SK-N-SH treated with all-trans-retinoic acid at 6 μM for 48 hours (cell line): ENCODE data around the gene PARP9.

Experiments
- ATAC-seq: fragments of 200-7000 bp; cut with Tn5 transposase; 3 replicates; pipeline ENCODE4 v1.9.1; 2020; ENCODE audit warnings: mild to moderate bottlenecking, moderate library complexity
- ARNTL ChIP-seq: fragments of 450-650 bp; formaldehyde crosslinking; IDR thresholded peaks from 2 replicates; pipeline ENCODE4 v1.5.0; 2020; ENCODE audit warnings: low read depth, mild to moderate bottlenecking, moderate library complexity, borderline replicate concordance
- BACH2 ChIP-seq: fragments of 250-450 bp; sonication (Bioruptor Pico); IDR thresholded peaks from 2 replicates; pipeline ENCODE4 v1.9.0; 2021; ENCODE audit warnings: mild to moderate bottlenecking, borderline replicate concordance
- CREB5 ChIP-seq: fragments of 250-450 bp; sonication (Bioruptor Pico); IDR thresholded peaks from 2 replicates; pipeline ENCODE4 v1.5.1; 2020; ENCODE audit warnings: low read depth, mild to moderate bottlenecking, moderate library complexity
- CSDC2 ChIP-seq: fragments of 250-450 bp; sonication (Bioruptor Pico); IDR thresholded peaks from 2 replicates; pipeline ENCODE4 v1.5.0; 2020; ENCODE audit warnings: mild to moderate bottlenecking, moderate library complexity
- CSRNP3 ChIP-seq: fragments of 250-450 bp; sonication (Bioruptor Pico); IDR thresholded peaks from 2 replicates; pipeline ENCODE4 v1.5.1; 2021; ENCODE audit warnings: mild to moderate bottlenecking, moderate library complexity
- ESRRG ChIP-seq: fragments of 250-450 bp; sonication (Bioruptor Pico); IDR thresholded peaks from 2 replicates; pipeline ENCODE4 v1.6.1; 2021; ENCODE audit warnings: mild to moderate bottlenecking
- GLIS3 ChIP-seq: fragments of 250-450 bp; sonication (Bioruptor Pico); IDR thresholded peaks from 2 replicates; pipeline ENCODE4 v1.5.0; 2020; ENCODE audit warnings: mild to moderate bottlenecking, moderate library complexity
- ISL1 ChIP-seq: fragments of 250-450 bp; sonication (Bioruptor Pico); IDR thresholded peaks from 2 replicates; pipeline ENCODE4 v2.1.2; 2022; ENCODE audit warnings: mild to moderate bottlenecking, moderate library complexity
- PATZ1 ChIP-seq: fragments of 250-450 bp; sonication (Bioruptor Pico); IDR thresholded peaks from 2 replicates; pipeline ENCODE4 v1.8.0; 2020; ENCODE audit warnings: mild to moderate bottlenecking, moderate library complexity, borderline replicate concordance
- POU6F1 ChIP-seq: fragments of 250-450 bp; sonication (Bioruptor Pico); IDR thresholded peaks from 2 replicates; pipeline ENCODE4 v1.8.0; 2021; ENCODE audit warnings: low read depth, mild to moderate bottlenecking, moderate library complexity, borderline replicate concordance
- RARB ChIP-seq: fragments of 250-450 bp; sonication (Bioruptor Pico); IDR thresholded peaks from 2 replicates; pipeline ENCODE4 v1.8.0; 2021; ENCODE audit warnings: mild to moderate bottlenecking, moderate library complexity
- SNAI2 ChIP-seq: fragments of 250-450 bp; sonication (Bioruptor Pico); IDR thresholded peaks from 2 replicates; pipeline ENCODE4 v1.5.0; 2020; ENCODE audit warnings: mild to moderate bottlenecking, moderate library complexity
- TCF4 ChIP-seq: fragments of 250-450 bp; sonication (Bioruptor Pico); IDR thresholded peaks from 2 replicates; pipeline ENCODE4 v1.8.0; 2021; ENCODE audit warnings: mild to moderate bottlenecking, moderate library complexity, borderline replicate concordance
- TOX ChIP-seq: fragments of 250-450 bp; sonication (Bioruptor Pico); IDR thresholded peaks from 2 replicates; pipeline ENCODE4 v1.8.0; 2021; ENCODE audit warnings: mild to moderate bottlenecking, moderate library complexity, borderline replicate concordance
- ZC3H10 ChIP-seq: fragments of 250-450 bp; sonication (Bioruptor Pico); IDR thresholded peaks from 2 replicates; pipeline ENCODE4 v1.5.1; 2021; ENCODE audit warnings: mild to moderate bottlenecking, moderate library complexity
- ZFP3 ChIP-seq: fragments of 250-450 bp; sonication (Bioruptor Pico); IDR thresholded peaks from 2 replicates; pipeline ENCODE4 v1.5.0; 2020; ENCODE audit warnings: mild to moderate bottlenecking, moderate library complexity
- ZFP30 ChIP-seq: fragments of 450-650 bp; formaldehyde crosslinking; IDR thresholded peaks from 2 replicates; pipeline ENCODE4 v1.5.0; 2022; ENCODE audit warnings: mild to moderate bottlenecking, moderate library complexity
- ZNF70 ChIP-seq: fragments of 450-650 bp; formaldehyde crosslinking; IDR thresholded peaks from 2 replicates; pipeline ENCODE4 v1.5.0; 2020; ENCODE audit warnings: mild to moderate bottlenecking, moderate library complexity
- ZNF8 ChIP-seq: fragments of 450-650 bp; formaldehyde crosslinking; IDR thresholded peaks from 2 replicates; pipeline ENCODE4 v1.5.0; 2020; ENCODE audit warnings: mild to moderate bottlenecking, moderate library complexity

The PARP9 gene

GRCh38 chr3:122598151-122598550 is 34.1 kb upstream of the PARP9 start:
- ATAC-seq = no peak
- no peak for TF ChIP-seq CSDC2 (CRISPR knock-in tag)

GRCh38 chr3:122594025-122594424 is 29.9 kb upstream of the PARP9 start:
- ATAC-seq = no peak

GRCh38 chr3:122590610-122591009 is 26.5 kb upstream of the PARP9 start:
- ATAC-seq = no peak
- TF ChIP-seq CREB5 (CRISPR knock-in tag) = no peak

More at GRCh38 chr3:122594025-122594424, 29.9 kb upstream of the PARP9 start:
- TF ChIP-seq ZC3H10 (no peak), CREB5 (CRISPR knock-in tag) (no peak), TOX (CRISPR knock-in tag) (no peak), ZNF70 (CRISPR knock-in tag) (no peak), ISL1 (CRISPR knock-in tag) (no peak), ZFP3 (CRISPR knock-in tag) (no peak), BACH2 (CRISPR knock-in tag) (no peak), TCF4 (CRISPR knock-in tag) (no peak)

- no peak for ATAC-seq
- TF ChIP-seq ESRRG (CRISPR knock-in tag) = no peak
- no peak for TF ChIP-seq ZFP30 (CRISPR knock-in tag)
- no peak for TF ChIP-seq TCF4 (CRISPR knock-in tag)
- TF ChIP-seq ISL1 (CRISPR knock-in tag) = no peak
- no peak for TF ChIP-seq CSRNP3
- TF ChIP-seq GLIS3 (CRISPR knock-in tag) = no peak
- TF ChIP-seq ZNF8 (CRISPR knock-in tag) = no peak
- no peak for TF ChIP-seq SNAI2 (CRISPR knock-in tag)
- no peak for TF ChIP-seq POU6F1
- TF ChIP-seq CREB5 (CRISPR knock-in tag) = no peak
- no peak for TF ChIP-seq ZC3H10
- no peak for TF ChIP-seq ARNTL
- TF ChIP-seq RARB (CRISPR knock-in tag) = no peak
- no peak for TF ChIP-seq TOX (CRISPR knock-in tag)
- TF ChIP-seq PATZ1 (CRISPR knock-in tag) = no peak
- TF ChIP-seq, all 23 proteins: peak for 0
Observed at GRCh38 chr3:122589297-122589696, 25.2 kb upstream of the PARP9 start.

- ATAC-seq = no peak
Observed at GRCh38 chr3:122587572-122587971, 23.5 kb upstream of the PARP9 start.

More at GRCh38 chr3:122587572-122587971, 23.5 kb upstream of the PARP9 start:
- TF ChIP-seq ESRRG (CRISPR knock-in tag) (no peak), ARNTL (no peak), ZFP3 (CRISPR knock-in tag) (no peak)
